ENCODE data around the gene VDR. TPM values are rescaled to one million over a fixed set of nuclear protein-coding genes. Genes with fewer than 3 reads are reported as not detected.

Gene VDR
- total RNA-seq, 1 donor from 2014 or later, result 0.26 TPM

DNA sequence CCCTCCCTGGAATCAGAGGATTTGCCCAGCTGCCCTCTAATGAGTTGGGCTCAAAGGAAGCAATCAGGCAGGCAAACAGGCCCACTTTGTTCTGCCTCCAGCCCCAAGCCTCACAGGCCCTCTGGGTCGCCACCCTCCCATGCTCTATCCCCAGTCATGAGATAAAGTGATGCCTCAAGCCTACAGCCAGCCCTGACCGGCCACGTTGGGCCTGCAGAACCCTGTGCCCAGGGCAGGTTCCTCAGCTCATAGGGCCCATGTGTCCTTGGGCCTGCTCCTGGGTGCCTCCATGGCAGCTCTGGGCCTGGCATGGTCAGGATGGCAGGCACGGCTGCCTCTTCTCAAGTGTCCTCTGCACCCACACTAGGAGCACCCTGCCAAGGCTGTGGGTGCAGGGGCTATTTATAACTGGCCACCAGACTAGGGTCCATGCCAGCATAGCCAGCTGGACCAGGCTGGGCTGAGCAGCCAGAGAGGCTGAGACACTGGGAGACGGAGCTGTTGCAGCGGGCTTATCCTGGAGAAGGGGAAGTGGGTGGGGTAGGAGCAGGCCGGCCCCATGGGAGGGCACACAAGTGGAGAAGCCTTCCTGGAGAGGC lies 105.3 kb downstream of the VDR start:
- no peak for DNase-seq (ENCODE audit: low read depth, low spot score)

DNA sequence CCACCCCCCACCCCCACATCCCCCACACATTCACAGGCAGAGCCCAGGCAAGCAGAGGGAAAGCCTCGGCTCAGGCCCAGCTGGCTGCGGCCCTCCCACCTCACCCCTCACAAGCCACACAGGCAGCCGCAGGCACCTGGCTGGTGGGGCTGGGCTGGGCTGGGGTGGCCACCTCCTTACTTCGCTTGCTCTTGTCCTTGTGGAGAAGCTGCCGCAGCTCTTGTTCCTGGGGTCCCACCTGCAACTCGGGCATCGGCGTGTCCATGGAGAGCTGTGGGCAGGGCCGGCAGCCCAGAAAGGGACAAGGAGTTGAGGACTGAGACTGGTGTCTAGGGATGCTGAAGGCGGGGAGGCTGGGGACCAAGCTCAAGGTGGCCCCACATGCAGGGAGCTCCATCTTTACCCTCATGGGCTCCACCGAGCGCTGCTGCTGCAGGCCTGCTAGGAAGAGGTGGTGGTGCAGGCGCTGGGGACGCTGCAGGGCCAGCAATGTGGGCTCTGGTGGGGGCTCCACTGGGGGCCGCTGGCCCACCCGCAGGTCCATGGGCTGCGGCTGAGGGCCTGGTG lies 106.3 kb downstream of the VDR start:
- DNase-seq (ENCODE audit: low read depth, low spot score), result no peak

DNA sequence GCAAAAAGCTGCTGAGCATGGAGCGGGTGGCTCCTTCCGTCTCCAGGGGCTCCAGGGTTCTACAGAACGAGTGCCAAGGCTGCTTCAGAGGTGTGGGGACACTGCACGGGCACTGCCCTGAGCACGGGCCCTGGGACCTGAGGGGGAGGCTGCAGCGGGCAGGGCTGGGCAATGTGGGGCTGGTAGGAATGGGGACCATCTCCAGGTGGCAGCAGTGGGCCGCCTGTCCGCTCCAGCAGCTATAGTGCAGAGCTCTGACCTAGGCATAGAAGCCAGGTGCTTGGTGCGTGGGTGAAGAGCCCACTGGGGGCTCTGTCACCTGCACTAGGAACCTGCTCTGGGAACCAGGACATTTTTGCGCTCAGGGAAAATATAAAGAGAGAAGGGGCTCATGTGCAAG lies 107.4 kb downstream of the VDR start:
- no peak for DNase-seq (ENCODE audit: low read depth, low spot score)

DNA sequence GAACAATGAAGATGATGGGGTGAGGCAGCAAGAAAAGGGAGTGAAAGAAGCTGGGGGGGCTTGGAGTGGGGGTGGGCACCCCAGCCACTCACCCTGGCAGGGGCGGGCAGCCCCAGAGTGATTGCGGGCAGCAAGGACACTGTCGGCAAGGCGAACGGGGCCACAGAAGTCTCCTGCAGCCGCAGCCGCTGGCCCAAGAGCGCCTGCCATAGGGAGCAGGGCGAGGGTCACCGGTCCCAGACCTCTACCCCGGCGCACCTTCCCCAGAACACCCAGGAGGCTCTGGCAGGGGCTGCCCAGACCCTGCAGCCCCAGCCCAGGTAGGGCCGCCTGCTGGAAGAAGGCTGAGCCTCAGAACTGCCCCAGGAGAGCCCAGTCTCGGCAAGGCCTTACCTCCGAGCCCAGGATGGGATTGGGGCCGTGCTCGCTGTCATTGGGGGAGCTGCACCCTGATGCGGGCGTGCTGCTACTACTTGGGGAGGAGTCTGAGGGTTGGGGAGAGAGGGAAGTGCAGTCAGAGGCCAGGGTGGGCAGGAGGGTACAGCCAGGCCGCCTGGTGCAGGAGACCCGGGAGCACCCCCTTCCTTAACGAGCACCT lies 108.9 kb downstream of the VDR start:
- DNase-seq (ENCODE audit: low read depth, low spot score), result no peak

DNA sequence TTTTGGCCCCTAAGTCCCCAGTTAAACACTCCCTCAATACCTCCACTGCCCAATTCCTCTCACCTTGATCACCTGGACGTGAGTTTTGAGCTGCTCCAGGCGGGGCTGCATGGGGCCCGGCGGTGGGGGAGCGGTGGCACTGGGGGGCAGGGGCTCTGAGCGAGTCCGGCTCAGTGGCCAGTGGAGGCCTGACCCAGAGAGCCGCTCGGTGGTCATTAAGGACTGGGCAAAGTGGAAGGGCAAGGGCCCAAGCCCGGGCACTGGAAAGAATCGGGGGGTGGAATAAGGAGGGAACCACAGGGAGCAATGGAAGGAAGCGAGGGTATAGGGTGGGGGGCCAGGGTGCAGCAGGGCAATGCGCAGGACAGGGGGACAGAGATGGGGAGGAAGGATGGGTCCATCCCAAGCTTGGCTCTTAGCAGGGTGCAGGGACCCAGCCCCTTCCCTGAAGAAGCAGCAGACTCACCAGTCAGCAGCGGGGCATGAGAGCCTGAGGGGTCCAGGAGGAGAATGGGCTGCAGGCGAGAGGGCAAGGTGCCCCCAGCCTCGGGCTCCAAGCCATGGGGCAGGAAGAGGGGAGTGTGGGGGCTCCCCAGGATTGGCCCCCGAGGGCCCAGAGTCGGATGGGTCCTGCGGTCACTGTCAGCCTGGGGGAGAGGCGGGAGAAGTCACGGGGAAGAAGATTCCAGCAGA lies 109.5 kb downstream of the VDR start:
- DNase-seq (ENCODE audit: low read depth, low spot score), result no peak

DNA sequence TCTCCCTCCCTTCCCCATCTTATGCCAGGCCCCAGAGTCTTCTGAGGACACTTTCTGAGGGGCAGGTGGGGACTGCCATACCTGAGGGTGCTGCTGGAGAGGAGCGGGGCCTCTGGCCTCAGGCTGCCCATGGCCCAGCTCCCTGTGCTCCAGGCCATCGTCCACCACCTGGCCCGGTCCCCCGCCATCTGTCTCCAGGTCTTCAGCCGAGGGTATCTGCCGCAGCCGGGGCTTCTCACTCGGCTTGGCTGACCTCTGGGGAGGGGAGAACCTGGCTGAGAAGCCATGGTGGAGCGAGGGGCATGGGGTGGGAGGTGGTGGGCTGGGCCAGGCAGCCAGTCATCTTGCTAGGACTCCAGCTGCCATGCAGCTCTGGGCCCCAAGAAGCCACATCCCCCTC lies 110.1 kb downstream of the VDR start:
- no peak for DNase-seq (ENCODE audit: low read depth, low spot score)

DNA sequence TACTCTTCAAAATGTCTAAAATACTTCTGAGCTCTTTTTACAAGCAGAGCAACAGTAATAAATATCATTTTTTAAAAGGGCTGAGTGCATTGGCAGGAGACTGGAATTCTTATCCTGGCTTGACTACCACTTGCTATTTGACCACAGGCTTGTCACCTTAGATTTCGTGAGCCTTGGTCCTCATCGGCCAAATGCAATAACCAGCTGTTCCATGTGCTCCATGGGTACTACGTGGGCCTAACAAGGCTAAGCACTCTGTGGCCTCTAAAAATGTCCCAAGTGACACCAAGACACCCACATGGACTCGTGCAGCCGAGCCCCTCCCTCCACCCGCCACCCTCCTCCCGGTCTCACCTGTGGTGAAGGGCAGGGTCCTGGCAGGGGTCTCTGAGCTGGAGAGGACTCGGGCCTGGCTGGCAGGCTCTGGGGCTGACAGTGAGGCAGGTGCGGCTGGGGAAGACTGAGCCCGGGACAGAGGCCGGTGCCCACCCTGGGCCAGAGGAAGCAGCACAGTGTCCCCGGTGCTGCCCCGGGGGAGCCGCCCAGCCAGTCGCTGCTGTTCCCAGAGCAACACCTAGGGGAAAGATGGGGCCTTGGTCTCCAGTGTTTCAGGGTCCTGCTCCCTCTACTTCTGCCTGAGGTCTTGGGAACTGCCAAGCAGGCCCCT lies 111.6 kb downstream of the VDR start:
- DNase-seq (ENCODE audit: low read depth, low spot score), result no peak

DNA sequence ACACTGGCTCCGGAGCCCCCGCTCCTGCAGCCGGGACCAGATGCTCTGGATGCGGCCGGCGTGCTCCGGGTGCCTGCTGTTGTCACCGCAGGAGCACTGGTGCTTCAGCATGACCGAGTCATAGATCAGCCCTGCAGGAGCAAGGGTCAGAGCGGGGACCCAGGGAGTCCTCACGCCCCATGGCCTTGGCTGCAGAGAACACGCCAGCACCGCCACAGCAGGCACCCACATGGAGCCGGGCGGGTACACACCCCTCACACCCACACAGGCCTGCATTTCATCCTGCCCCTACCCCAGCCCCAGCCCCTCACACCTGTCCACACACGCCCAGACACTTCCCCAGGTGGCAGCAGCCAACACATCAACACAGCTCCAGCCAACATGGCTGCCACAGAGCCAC lies 112.9 kb downstream of the VDR start:
- DNase-seq (ENCODE audit: low read depth, low spot score), result no peak

Other genes starting within 250 kb of the VDR start
- 12.3 and 18.2 TPM in 2 replicates for gene RPAP3, start 199.0 kb downstream of the VDR start, total RNA-seq
- not detected in 2 replicates for gene ENDOU, start 179.5 kb downstream of the VDR start, total RNA-seq
- gene RAPGEF3, start 146.1 kb downstream of the VDR start, total RNA-seq, result 17.0 and 35.8 TPM in 2 replicates
- 12.9 and 19.8 TPM in 2 replicates for gene SLC48A1, start 131.8 kb downstream of the VDR start, total RNA-seq
- 50.0 and 50.4 TPM in 2 replicates for gene HDAC7, start 85.1 kb downstream of the VDR start, total RNA-seq
- gene TMEM106C, start 58.6 kb upstream of the VDR start, total RNA-seq, result 85.5 and 177 TPM in 2 replicates
- not detected in 2 replicates for gene COL2A1, start 99.5 kb upstream of the VDR start, total RNA-seq
- 12.6 and 14.0 TPM in 2 replicates for gene SENP1, start 201.1 kb upstream of the VDR start, total RNA-seq
- gene PFKM, start 214.4 kb upstream of the VDR start, total RNA-seq, result 95.1 and 143 TPM in 2 replicates

Measured in pulmonary artery endothelial cell (primary cell).